ENCODE measurements around the gene GRM7. TPM values are rescaled to one million over a fixed set of nuclear protein-coding genes. Genes with fewer than 3 reads are reported as not detected.

The GRM7 gene
- total and polyA plus RNA-seq, 2 donors (not counting 1 experiment from before 2014, with no cell fraction given) = not detected

- Histone ChIP-seq H3K27ac (ENCODE audit: insufficient read depth, low read length) (no peak overlapping the region), H2AFZ (ENCODE audit: low read length) (no peak overlapping the region), H3K9me3 (ENCODE audit: control insufficient read depth, insufficient read depth, low read depth, low read length) (no peaks in the 10 kb centered on the region), H3K79me2 (ENCODE audit: control insufficient read depth, insufficient read depth, low read length) (no peaks in the 10 kb centered on the region), H3K4me1 (ENCODE audit: control insufficient read depth, extremely low read depth, insufficient read depth, low read length) (no peaks in the 10 kb centered on the region), H3K36me3 (ENCODE audit: control insufficient read depth, insufficient read depth, low read length) (no peaks in the 10 kb centered on the region), H4K20me1 (ENCODE audit: control insufficient read depth, extremely low read depth, insufficient read depth, low read length) (no peaks in the 10 kb centered on the region), H3K27me3 (ENCODE audit: control insufficient read depth, insufficient read depth, low read length) (no peaks in the 10 kb centered on the region), H3K4me2 (ENCODE audit: extremely low read depth, insufficient read depth, low read length) (no peak overlapping the region), H3K9ac (ENCODE audit: insufficient read depth, low read length) (no peak overlapping the region), H3K4me3 (replicated peaks in 1 of 4; ENCODE audit: control extremely low read depth in 1 of 4, insufficient read depth in 1 of 4, low read depth in 3 of 4, low read length in 4 of 4) (no peak overlapping the region)
- DNase-seq (ENCODE audit: low read depth in 2 of 2) = no peak
- TF ChIP-seq EZH2 (IDR thresholded peaks at IDR 0.05; ENCODE audit: low read length, missing control alignments) = no peak
- TF ChIP-seq, protein P1, sequence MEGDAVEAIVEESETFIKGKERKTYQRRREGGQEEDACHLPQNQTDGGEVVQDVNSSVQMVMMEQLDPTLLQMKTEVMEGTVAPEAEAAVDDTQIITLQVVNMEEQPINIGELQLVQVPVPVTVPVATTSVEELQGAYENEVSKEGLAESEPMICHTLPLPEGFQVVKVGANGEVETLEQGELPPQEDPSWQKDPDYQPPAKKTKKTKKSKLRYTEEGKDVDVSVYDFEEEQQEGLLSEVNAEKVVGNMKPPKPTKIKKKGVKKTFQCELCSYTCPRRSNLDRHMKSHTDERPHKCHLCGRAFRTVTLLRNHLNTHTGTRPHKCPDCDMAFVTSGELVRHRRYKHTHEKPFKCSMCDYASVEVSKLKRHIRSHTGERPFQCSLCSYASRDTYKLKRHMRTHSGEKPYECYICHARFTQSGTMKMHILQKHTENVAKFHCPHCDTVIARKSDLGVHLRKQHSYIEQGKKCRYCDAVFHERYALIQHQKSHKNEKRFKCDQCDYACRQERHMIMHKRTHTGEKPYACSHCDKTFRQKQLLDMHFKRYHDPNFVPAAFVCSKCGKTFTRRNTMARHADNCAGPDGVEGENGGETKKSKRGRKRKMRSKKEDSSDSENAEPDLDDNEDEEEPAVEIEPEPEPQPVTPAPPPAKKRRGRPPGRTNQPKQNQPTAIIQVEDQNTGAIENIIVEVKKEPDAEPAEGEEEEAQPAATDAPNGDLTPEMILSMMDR (conservative IDR thresholded peaks at IDR 0.05 in 1 of 2, IDR thresholded peaks at IDR 0.05 in 1 of 2; ENCODE audit: low read depth in 1 of 2, low read length in 2 of 2) = no peak
Observed at GRCh38 chr3:7315037-7315436, 454.1 kb downstream of the GRM7 start.

GRCh38 chr3:7322957-7323669 is 462.2 kb downstream of the GRM7 start:
- DNase-seq (ENCODE audit: low read depth in 2 of 2) = peak; percentile 40 to 67
- no peak for TF ChIP-seq EZH2 (IDR thresholded peaks at IDR 0.05; ENCODE audit: low read length, missing control alignments)
- TF ChIP-seq, protein P1 (conservative IDR thresholded peaks at IDR 0.05 in 1 of 2, IDR thresholded peaks at IDR 0.05 in 1 of 2; ENCODE audit: low read depth in 1 of 2, low read length in 2 of 2) = no peak

DNA sequence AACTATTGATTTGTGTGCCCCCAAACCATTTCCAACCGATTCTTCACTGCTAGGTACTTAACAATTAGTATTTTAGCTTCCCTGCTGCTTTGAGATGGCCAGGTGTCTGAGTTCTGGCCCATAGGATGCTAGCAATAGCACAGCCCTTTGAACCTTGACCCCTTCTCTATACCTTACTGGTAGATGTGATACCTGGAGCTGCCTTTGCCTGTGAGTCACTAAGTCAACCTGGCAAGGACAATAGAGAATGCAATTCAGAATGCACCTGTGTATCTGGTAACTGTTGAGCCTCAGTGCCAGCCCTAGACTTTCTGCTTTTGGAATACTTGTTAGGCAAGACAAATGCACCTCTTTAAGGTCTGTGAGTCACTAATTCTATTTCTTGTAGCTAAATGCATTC is 467.4 kb downstream of the GRM7 start:
- Histone ChIP-seq H3K9ac (ENCODE audit: insufficient read depth, low read length) (no peak overlapping the region), H3K79me2 (ENCODE audit: control insufficient read depth, insufficient read depth, low read length) (no peaks in the 10 kb centered on the region), H3K36me3 (ENCODE audit: control insufficient read depth, insufficient read depth, low read length) (no peaks in the 10 kb centered on the region), H4K20me1 (ENCODE audit: control insufficient read depth, extremely low read depth, insufficient read depth, low read length) (no peaks in the 10 kb centered on the region), H3K9me3 (ENCODE audit: control insufficient read depth, insufficient read depth, low read depth, low read length) (no peaks in the 10 kb centered on the region), H3K4me3 (replicated peaks in 1 of 4; ENCODE audit: control extremely low read depth in 1 of 4, insufficient read depth in 1 of 4, low read depth in 3 of 4, low read length in 4 of 4) (no peak overlapping the region), H3K27me3 (ENCODE audit: control insufficient read depth, insufficient read depth, low read length) (no peaks in the 10 kb centered on the region), H3K4me1 (ENCODE audit: control insufficient read depth, extremely low read depth, insufficient read depth, low read length) (no peaks in the 10 kb centered on the region), H3K4me2 (ENCODE audit: extremely low read depth, insufficient read depth, low read length) (no peak overlapping the region), H2AFZ (ENCODE audit: low read length) (no peak overlapping the region), H3K27ac (ENCODE audit: insufficient read depth, low read length) (no peak overlapping the region)
- TF ChIP-seq, protein P1 (conservative IDR thresholded peaks at IDR 0.05 in 1 of 2, IDR thresholded peaks at IDR 0.05 in 1 of 2; ENCODE audit: low read depth in 1 of 2, low read length in 2 of 2) = no peak
- TF ChIP-seq EZH2 (IDR thresholded peaks at IDR 0.05; ENCODE audit: low read length, missing control alignments) = no peak
- no peak for DNase-seq (ENCODE audit: low read depth in 2 of 2)

More at GRCh38 chr3:7322957-7323669, 462.2 kb downstream of the GRM7 start:
- Histone ChIP-seq H3K4me3 (replicated peaks in 1 of 4; ENCODE audit: control extremely low read depth in 1 of 4, insufficient read depth in 1 of 4, low read depth in 3 of 4, low read length in 4 of 4) (no peak overlapping the region), H3K27me3 (ENCODE audit: control insufficient read depth, insufficient read depth, low read length) (no peaks in the 10 kb centered on the region), H3K4me2 (ENCODE audit: extremely low read depth, insufficient read depth, low read length) (no peak overlapping the region), H3K27ac (ENCODE audit: insufficient read depth, low read length) (no peak overlapping the region), H3K36me3 (ENCODE audit: control insufficient read depth, insufficient read depth, low read length) (no peaks in the 10 kb centered on the region), H3K9me3 (ENCODE audit: control insufficient read depth, insufficient read depth, low read depth, low read length) (no peaks in the 10 kb centered on the region), H4K20me1 (ENCODE audit: control insufficient read depth, extremely low read depth, insufficient read depth, low read length) (no peaks in the 10 kb centered on the region), H3K9ac (ENCODE audit: insufficient read depth, low read length) (no peak overlapping the region), H3K79me2 (ENCODE audit: control insufficient read depth, insufficient read depth, low read length) (no peaks in the 10 kb centered on the region), H2AFZ (ENCODE audit: low read length) (no peak overlapping the region), H3K4me1 (ENCODE audit: control insufficient read depth, extremely low read depth, insufficient read depth, low read length) (no peaks in the 10 kb centered on the region)
